NCI-H2029 treated with DMSO at 0.1 percent for 48 hours (cell line): ENCODE measurements around the gene MAPRE2.
A peak's percentile ranks its signal among the peaks of the same experiment; 100 is the strongest.
"Not testable (repeated sequence)": the region's sequence is repeated elsewhere in the genome, so short reads cannot be mapped to it uniquely, and the experiment has no call there.

Experiments used
- DNase-seq: peaks from one replicate; lab custom pipeline; 2025; lab: John Stamatoyannopoulos, UW

MAPRE2 gene

DNA sequence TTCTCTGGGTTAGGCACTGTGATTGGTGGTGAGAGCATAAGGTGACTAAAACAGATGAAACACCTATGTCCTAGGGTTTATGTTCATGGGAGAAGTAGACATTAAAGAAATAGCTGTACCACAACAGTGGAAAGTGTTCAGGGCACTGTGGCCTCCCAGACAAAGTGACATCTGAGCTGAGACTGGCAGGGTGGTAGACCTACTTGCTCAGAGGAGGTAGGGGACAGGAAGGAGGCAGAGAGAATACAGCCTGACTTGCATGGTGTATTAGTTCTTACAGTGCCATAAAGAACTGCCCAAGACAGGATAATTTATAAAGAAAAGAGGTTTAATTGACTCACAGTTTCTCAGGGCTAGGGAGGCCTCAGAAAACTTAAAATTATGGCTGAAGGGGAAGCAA lies 82.6 kb downstream of the MAPRE2 start:
- no peak for DNase-seq

DNA sequence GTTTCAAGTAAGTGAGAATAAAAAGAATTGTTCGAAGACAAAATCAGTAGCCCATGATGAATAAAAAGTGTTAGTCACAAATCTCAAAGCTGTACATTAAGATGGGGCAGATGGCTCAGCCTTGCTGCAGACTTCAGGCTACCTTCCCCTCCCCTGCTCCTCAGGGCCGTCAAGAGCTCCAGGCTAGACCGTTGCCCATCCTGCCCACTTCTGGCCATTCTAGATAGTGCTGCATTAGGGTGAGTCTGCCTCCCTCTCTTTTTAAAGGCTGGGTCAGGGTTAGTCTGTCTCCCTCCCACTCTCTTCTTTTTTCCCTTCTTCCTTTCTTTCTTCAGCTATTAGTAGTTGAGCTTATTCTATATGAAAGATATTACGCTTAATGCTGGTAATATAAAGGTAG lies 86.0 kb downstream of the MAPRE2 start:
- DNase-seq: no peak

DNA sequence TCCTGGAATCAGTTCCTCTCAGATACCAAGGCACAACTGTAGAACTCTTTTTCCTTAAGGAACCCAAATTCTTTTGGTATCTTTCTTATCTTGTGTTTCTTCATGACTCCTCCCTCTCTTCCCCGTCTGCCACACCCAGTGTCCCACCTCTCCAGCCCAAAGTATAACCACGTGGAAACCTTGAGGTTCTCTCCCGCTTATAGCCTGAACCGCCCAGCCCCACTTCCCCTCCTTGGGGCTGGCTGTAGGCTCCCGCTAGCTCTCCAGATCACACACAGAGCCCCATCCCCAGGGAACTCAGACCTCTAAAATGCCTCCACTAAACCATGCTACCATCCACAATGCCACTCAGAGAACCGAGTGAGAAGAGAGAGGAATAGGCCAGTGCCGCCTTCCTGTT lies 87.5 kb downstream of the MAPRE2 start:
- no peak for DNase-seq

- no peak for DNase-seq
These were observed 89.0 kb downstream of the MAPRE2 start for GRCh38 chr18:35130236-35130635.

DNA sequence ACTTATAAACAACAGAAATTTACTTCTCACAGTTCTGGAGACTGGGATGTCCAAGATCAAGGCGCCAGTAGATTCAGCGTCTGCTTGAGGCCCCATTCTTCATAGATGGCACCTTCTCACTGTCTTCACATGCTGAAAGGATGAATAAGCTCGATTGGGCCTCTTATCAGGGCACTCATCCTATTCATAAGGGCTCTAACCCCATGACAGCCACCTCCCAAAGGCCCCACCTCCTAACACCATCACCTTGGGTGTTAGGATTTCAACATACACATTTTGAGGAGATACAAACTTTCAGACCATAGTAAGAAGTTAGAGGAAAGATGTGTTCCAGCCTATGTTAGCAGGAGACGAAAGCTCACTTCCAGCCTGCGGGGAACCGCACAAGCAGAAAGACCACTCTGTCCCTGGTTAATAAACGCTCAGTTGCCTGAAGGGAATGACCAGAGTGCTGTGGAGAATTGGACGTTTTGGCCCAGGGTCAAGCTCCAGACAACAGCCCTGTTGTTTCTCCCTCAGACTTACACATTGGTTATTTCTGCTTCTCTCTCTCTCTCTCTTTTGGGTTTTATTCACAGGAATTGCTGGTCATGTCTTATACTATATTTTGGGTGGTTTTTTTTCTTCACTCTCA lies 90.3 kb downstream of the MAPRE2 start:
- no peak for DNase-seq

GRCh38 chr18:35132021-35132902 lies 91.0 kb downstream of the MAPRE2 start:
- no peak for DNase-seq

DNA sequence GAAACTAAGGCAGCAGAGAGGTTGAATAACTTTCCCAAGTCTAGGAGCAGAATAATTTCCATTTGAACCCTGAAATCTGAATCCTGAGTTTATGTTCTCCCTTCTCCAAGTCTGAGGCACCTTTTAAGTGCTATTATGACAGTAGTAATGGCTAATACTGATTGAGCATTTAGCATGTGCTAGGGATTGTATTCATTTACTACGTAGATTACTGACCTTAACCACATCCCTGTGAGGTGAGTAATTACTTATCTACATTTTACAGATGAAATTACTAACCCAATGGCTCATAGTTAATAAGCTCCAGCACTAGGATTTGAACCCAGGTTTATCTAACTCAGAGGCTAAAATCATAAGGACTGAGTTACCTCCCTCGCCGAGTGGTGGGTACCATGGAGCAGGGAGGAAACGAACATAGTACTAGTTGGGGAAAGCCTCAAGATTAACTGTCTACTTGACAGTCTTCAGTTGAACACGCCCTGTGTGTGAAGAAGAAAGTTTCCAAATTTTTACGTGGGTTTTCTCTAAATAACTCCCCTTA lies 93.0 kb downstream of the MAPRE2 start:
- DNase-seq: no peak

GRCh38 chr18:35134791-35135531 lies 93.7 kb downstream of the MAPRE2 start:
- DNase-seq: no peak

DNA sequence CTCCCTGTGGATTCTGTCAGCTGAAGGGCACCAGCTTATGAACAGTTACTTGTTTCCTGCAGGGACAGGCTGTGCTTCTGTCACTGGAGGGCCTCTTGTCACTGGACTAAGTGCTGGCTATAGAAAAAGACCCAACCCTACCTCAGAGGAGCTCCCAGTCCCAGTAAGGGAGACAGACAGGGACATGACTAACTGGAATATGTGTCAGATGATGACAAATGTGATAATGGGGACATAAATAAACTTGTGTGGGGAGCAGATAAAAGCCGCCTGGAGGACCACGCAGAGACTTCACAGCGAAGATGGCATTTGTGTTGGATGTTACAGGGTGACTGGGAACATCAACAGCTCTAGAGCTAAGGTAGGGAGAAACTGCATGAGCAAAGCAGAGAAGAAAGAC lies 95.0 kb downstream of the MAPRE2 start:
- DNase-seq: no peak

- DNase-seq: no peak
These were observed 95.7 kb downstream of the MAPRE2 start for GRCh38 chr18:35136885-35137284.

- no peak for DNase-seq
These were observed 96.4 kb downstream of the MAPRE2 start for GRCh38 chr18:35137632-35138031.

DNA sequence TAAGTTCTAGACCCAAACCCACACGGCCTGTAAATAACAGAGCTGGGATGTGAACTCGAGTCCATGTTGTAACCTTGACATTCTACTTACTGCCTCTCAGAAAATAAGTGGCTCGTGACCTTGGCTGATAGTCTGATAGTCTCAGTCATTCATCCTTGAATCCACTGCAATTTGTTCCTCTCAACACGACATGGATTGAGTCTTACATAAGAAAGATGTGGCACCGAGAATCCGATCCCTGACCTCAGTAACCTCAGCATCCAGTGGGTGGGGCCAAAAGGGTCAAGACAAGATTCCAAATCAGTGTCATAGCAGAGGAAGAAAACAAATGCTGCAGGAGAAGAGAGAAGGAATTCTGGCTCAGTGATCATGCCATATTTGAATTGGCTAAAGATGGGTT lies 97.6 kb downstream of the MAPRE2 start:
- no peak for DNase-seq

GRCh38 chr18:35139517-35139916 lies 98.3 kb downstream of the MAPRE2 start:
- DNase-seq: no peak

DNA sequence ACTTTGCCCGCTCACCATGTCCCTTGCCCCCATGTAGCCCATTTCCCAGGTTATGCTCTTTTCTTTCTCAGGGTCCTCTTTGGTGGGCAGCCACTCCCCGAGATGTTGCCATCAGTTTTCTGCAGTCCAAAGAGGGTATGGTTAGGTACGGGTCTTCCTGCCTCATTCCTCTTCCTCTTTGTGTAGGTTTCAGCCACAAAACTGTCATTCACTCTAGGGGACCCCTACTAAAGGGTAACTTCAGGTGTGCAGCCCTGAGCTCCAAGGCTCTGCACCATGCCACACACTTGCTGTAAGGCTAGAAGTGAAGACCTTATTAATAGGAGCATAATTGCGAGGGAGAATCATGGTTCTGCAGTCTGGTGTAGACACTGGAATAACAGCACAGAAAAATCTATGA lies 99.9 kb downstream of the MAPRE2 start:
- DNase-seq: no peak

DNA sequence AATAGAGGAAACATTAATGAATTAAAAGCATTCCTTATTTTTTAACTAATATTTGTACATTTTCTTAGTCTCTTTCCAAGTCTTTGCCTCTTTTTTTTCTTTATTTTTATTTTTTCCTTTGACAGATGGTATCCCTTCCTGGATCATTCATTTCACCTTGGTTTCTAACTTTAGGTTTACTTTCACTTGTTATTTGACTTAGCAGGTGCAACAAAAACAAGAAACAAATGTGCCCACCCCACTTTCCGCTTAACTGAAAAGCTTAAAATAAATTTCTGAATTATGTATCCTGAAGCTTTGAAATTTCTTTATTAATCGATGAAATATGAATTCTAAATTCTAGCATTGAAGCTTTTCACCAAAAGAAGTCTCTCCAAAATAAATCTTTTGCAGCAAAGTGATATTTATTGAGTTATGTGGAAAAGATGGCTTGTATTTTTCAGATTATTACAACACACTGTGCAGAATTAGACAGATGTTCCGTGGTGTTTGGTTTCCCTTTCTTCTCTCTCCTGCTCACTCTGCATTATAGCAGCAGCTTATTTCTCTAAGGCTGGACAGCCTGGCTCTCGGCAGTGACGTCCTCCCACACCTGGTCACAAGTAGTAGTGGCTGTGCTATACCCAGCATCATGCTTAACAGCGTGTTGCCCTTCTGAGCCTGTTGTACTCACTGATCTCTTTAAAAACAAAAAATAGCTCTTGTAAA lies 100.5 kb downstream of the MAPRE2 start:
- DNase-seq: peak; percentile 11

- no peak for DNase-seq
These were observed 101.0 kb downstream of the MAPRE2 start for GRCh38 chr18:35142275-35142615.

- peak; percentile 89 for DNase-seq
These were observed 102.7 kb downstream of the MAPRE2 start for GRCh38 chr18:35143622-35144596.

DNA sequence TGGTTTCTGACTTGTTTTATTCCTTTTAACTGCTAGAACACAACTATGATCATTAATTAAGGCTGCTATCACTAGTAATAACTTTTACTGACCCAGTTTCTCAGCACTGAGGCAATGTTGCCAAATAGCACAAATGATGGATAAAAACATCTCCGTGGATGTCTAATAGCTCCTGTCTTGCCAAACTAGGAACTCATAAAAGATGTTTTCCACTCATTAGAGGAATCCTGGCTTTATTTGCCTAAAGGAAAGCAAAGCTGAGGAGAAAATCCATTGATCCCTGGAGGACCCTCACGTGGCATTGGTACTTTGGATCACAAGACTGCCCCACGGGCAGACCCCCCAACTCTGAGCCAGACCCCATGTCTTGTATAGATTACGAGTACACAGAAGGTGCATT lies 103.5 kb downstream of the MAPRE2 start:
- DNase-seq: no peak

DNA sequence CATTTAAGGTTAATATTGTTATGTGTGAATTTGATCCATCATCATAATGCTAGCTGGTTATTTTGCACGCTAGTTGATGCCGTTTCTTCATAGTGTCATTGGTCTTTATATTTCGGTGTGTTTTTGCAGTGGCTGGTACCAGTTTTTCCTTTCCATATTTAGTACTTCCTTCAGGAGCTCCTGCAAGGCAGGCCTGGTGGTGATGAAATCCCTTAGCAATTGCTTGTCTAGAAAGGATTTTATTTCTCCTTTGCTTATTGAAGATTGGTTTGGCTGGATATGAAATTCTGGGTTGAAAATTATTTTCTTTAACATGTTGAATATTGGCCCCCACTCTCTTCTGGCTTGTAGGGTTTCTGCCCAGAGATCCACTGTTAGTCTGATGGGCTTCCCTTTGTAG lies 109.0 kb downstream of the MAPRE2 start:
- not testable (repeated sequence) for DNase-seq

GRCh38 chr18:35153609-35154272 lies 112.5 kb downstream of the MAPRE2 start:
- no peak for DNase-seq
